ENCODE data around the gene TTLL11. TPM values are rescaled to one million over a fixed set of nuclear protein-coding genes. Genes with fewer than 3 reads are reported as not detected.

The TTLL11 gene
- total RNA-seq, 1 donor from 2014 or later = 3.6 TPM

GRCh38 chr9:121925935-121926334 is 167.2 kb downstream of the TTLL11 start:
- intact Hi-C loops (cut with micrococcal nuclease) = no loop called here
- H3K27ac Mint-ChIP-seq = no peak overlapping the region
- H3K9me3 Mint-ChIP-seq = no peaks in the 10 kb centered on the region
- POLR2A ChIA-PET = no interaction called here
- DNase-seq (no peak), ATAC-seq (ENCODE audit: low read depth) (no peak)
- CTCF ChIA-PET = no interaction called here
- no peak overlapping the region for H3K4me3 Mint-ChIP-seq
- peaks cover 7% of the 10 kb centered on the region for H3K4me1 Mint-ChIP-seq
- H3K36me3 Mint-ChIP-seq (ENCODE audit: low read depth) = no peaks in the 10 kb centered on the region
- no peaks in the 10 kb centered on the region for H3K27me3 Mint-ChIP-seq
- no peak for TF ChIP-seq CTCF (IDR thresholded peaks at IDR 0.05)

GRCh38 chr9:121924700-121925099 is 168.4 kb downstream of the TTLL11 start:
- CTCF ChIA-PET = no interaction called here

GRCh38 chr9:121921444-121921843 is 171.7 kb downstream of the TTLL11 start:
- intact Hi-C loops (cut with micrococcal nuclease) = no loop called here
- DNase-seq (no peak), ATAC-seq (ENCODE audit: low read depth) (no peak)
- no peak overlapping the region for H3K4me3 Mint-ChIP-seq
- H3K36me3 Mint-ChIP-seq (ENCODE audit: low read depth) = no peaks in the 10 kb centered on the region
- H3K4me1 Mint-ChIP-seq = peaks cover 13% of the 10 kb centered on the region
- H3K27me3 Mint-ChIP-seq = no peaks in the 10 kb centered on the region
- H3K27ac Mint-ChIP-seq = no peak overlapping the region
- TF ChIP-seq CTCF (IDR thresholded peaks at IDR 0.05) = no peak
- ChIA-PET POLR2A (no interaction called here), CTCF (no interaction called here)
- H3K9me3 Mint-ChIP-seq = no peaks in the 10 kb centered on the region

More at GRCh38 chr9:121924700-121925099, 168.4 kb downstream of the TTLL11 start:
- ATAC-seq (ENCODE audit: low read depth) (no peak), DNase-seq (no peak)
- Mint-ChIP-seq H3K36me3 (ENCODE audit: low read depth) (no peaks in the 10 kb centered on the region), H3K9me3 (no peaks in the 10 kb centered on the region), H3K27me3 (no peaks in the 10 kb centered on the region), H3K4me1 (peaks cover 13% of the 10 kb centered on the region), H3K27ac (no peak overlapping the region), H3K4me3 (no peak overlapping the region)
- no peak for TF ChIP-seq CTCF (IDR thresholded peaks at IDR 0.05)
- intact Hi-C loops (cut with micrococcal nuclease) = no loop called here
- POLR2A ChIA-PET = no interaction called here

- Mint-ChIP-seq H3K27me3 (no peaks in the 10 kb centered on the region), H3K36me3 (ENCODE audit: low read depth) (no peaks in the 10 kb centered on the region), H3K9me3 (no peaks in the 10 kb centered on the region), H3K4me1 (peaks cover 13% of the 10 kb centered on the region), H3K27ac (no peak overlapping the region), H3K4me3 (no peak overlapping the region)
- ChIA-PET POLR2A (no interaction called here), CTCF (no interaction called here)
- TF ChIP-seq CTCF (IDR thresholded peaks at IDR 0.05) = no peak
- intact Hi-C loops (cut with micrococcal nuclease) = no loop called here
- ATAC-seq (ENCODE audit: low read depth) (no peak), DNase-seq (no peak)
Observed at GRCh38 chr9:121917375-121918335, 175.5 kb downstream of the TTLL11 start.

GRCh38 chr9:121915304-121915625 is 177.8 kb downstream of the TTLL11 start:
- POLR2A ChIA-PET = interaction anchor here (0.6 kb wide), 2 partner anchors 164 to 330 kb away, joined by 3 to 7 read pairs; no protein-coding TSS in a partner anchor
- TF ChIP-seq CTCF (IDR thresholded peaks at IDR 0.05) = no peak
- no peak for DNase-seq
- no peaks in the 10 kb centered on the region for H3K4me1 Mint-ChIP-seq
- CTCF ChIA-PET = no interaction called here
- H3K27me3 Mint-ChIP-seq = no peaks in the 10 kb centered on the region
- H3K36me3 Mint-ChIP-seq (ENCODE audit: low read depth) = no peaks in the 10 kb centered on the region
- ATAC-seq (ENCODE audit: low read depth) = no peak
- no peak overlapping the region for H3K4me3 Mint-ChIP-seq
- intact Hi-C loops (cut with micrococcal nuclease) = no loop called here
- H3K27ac Mint-ChIP-seq = no peak overlapping the region
- H3K9me3 Mint-ChIP-seq = no peaks in the 10 kb centered on the region

All from activated B cell treated with CpG ODN at 0.5 μM for 24 hours (primary cell).